ENCODE data around the gene SAFB. TPM values are rescaled to one million over a fixed set of nuclear protein-coding genes. Genes with fewer than 3 reads are reported as not detected.

The SAFB gene
- total RNA-seq, 1 experiment from 2014 or later, result 135 TPM

GRCh38 chr19:5609881-5610448 is 12.9 kb upstream of the SAFB start:
- ChIA-PET CTCF (interaction anchor here (0.9 kb wide), 1 partner anchor 11 kb away, joined by 4 read pairs; no protein-coding TSS in a partner anchor), POLR2A (interaction anchor here (0.7 to 0.8 kb wide), 2 partner anchors 10 to 13 kb away, joined by 3 read pairs; partner anchors contain the start of genes SAFB and SAFB2)
- Mint-ChIP-seq H3K4me1 (ENCODE audit: insufficient read depth, unreplicated experiment) (no peaks in the 10 kb centered on the region), H3K36me3 (ENCODE audit: insufficient read depth, unreplicated experiment) (peaks cover 95% of the 10 kb centered on the region), H3K27me3 (ENCODE audit: insufficient read depth, unreplicated experiment) (no peaks in the 10 kb centered on the region), H3K4me3 (ENCODE audit: unreplicated experiment) (no peak overlapping the region), H3K27ac (ENCODE audit: low read depth, unreplicated experiment) (no peak overlapping the region), H3K9me3 (ENCODE audit: unreplicated experiment) (no peaks in the 10 kb centered on the region)
- intact Hi-C loops (cut with micrococcal nuclease), result no loop called here
- DNase-seq (ENCODE audit: unreplicated experiment), result no peak
- BruUV-seq (replicated peaks), result no TSS peak
- no peak for TF ChIP-seq CTCF (IDR thresholded peaks at IDR 0.05; ENCODE audit: unreplicated experiment)

- intact Hi-C loops (cut with micrococcal nuclease), result no loop called here
- no TSS peak for BruUV-seq (replicated peaks)
- no peak for TF ChIP-seq CTCF (IDR thresholded peaks at IDR 0.05; ENCODE audit: unreplicated experiment)
- no peak overlapping the region for H3K27ac Mint-ChIP-seq (ENCODE audit: low read depth, unreplicated experiment)
- POLR2A ChIA-PET, result interaction anchor here (1.3 to 2.3 kb wide), 2 partner anchors 9 kb away, joined by 11 to 12 read pairs; partner anchors contain the start of genes SAFB and SAFB2
- no peaks in the 10 kb centered on the region for H3K9me3 Mint-ChIP-seq (ENCODE audit: unreplicated experiment)
- no peaks in the 10 kb centered on the region for H3K4me1 Mint-ChIP-seq (ENCODE audit: insufficient read depth, unreplicated experiment)
- DNase-seq (ENCODE audit: unreplicated experiment), result no peak
- no peak overlapping the region for H3K4me3 Mint-ChIP-seq (ENCODE audit: unreplicated experiment)
- H3K36me3 Mint-ChIP-seq (ENCODE audit: insufficient read depth, unreplicated experiment), result peaks cover 95% of the 10 kb centered on the region
- H3K27me3 Mint-ChIP-seq (ENCODE audit: insufficient read depth, unreplicated experiment), result no peaks in the 10 kb centered on the region
- CTCF ChIA-PET, result interaction anchor here (0.7 kb wide), 1 partner anchor 78 kb away, joined by 3 read pairs; no protein-coding TSS in a partner anchor
These were observed 9.7 kb upstream of the SAFB start for GRCh38 chr19:5612891-5613865.

GRCh38 chr19:5615756-5616327 is 7.0 kb upstream of the SAFB start:
- no peaks in the 10 kb centered on the region for H3K27me3 Mint-ChIP-seq (ENCODE audit: insufficient read depth, unreplicated experiment)
- CTCF ChIA-PET, result interaction anchor here (0.6 to 1.7 kb wide), 6 partner anchors 25 to 1264 kb away, joined by 3 to 5 read pairs (median 3); no protein-coding TSS in a partner anchor
- intact Hi-C loops (cut with micrococcal nuclease), result no loop called here

More at GRCh38 chr19:5615756-5616327, 7.0 kb upstream of the SAFB start:
- no peak overlapping the region for H3K4me3 Mint-ChIP-seq (ENCODE audit: unreplicated experiment)
- peaks cover 13% of the 10 kb centered on the region for H3K4me1 Mint-ChIP-seq (ENCODE audit: insufficient read depth, unreplicated experiment)
- no peak for TF ChIP-seq CTCF (IDR thresholded peaks at IDR 0.05; ENCODE audit: unreplicated experiment)
- no peaks in the 10 kb centered on the region for H3K9me3 Mint-ChIP-seq (ENCODE audit: unreplicated experiment)
- peaks cover 92% of the 10 kb centered on the region for H3K36me3 Mint-ChIP-seq (ENCODE audit: insufficient read depth, unreplicated experiment)
- BruUV-seq (replicated peaks), result no TSS peak
- H3K27ac Mint-ChIP-seq (ENCODE audit: low read depth, unreplicated experiment), result no peak overlapping the region
- DNase-seq (ENCODE audit: unreplicated experiment), result no peak
- POLR2A ChIA-PET, result interaction anchor here (0.5 kb wide), 1 partner anchor 70 kb away, joined by 3 read pairs; no protein-coding TSS in a partner anchor

Measured in MCF 10A (cell line).